ENCODE data around the gene CGREF1.

- TF ChIP-seq CTCF (IDR thresholded peaks at IDR 0.05): no peak
- no peak for TF ChIP-seq POLR2A (IDR thresholded peaks at IDR 0.05)
These were observed 46.0 kb downstream of the CGREF1 start for GRCh38 chr2:27072920-27073319.

Measured in esophagus squamous epithelium (tissue), 4 donors.